Stimulated activated CD8-positive, alpha-beta memory T cell treated with anti-CD3 and anti-CD28 coated beads, Interleukin-7, amount 100 ng/mL, for 1 hour (primary cell): Measurements from ENCODE around the gene LDHD.

ENCODE experiments used
- DNase-seq, 2 donors: peaks; one replicate each; pipeline ENCODE4 v3.0.0-alpha.2; 2020; ENCODE audit warnings: low read depth in 2 of 2

Gene LDHD

GRCh38 chr16:75114946-75115825, 1.4 kb downstream of the LDHD start:
- DNase-seq, result no peak

GRCh38 chr16:75114179-75114945, 2.2 kb downstream of the LDHD start:
- DNase-seq, result no peak

GRCh38 chr16:75113541-75114121, 2.9 kb downstream of the LDHD start:
- no peak for DNase-seq

- DNase-seq, result no peak
Observed at GRCh38 chr16:75112734-75113491, 3.7 kb downstream of the LDHD start.

- DNase-seq, result no peak
Observed at GRCh38 chr16:75111961-75112733, 4.4 kb downstream of the LDHD start.

- DNase-seq, result no peak
Observed at GRCh38 chr16:75111514-75111940, 5.1 kb downstream of the LDHD start.

- DNase-seq, result peak; percentile 57 to 61
Observed at GRCh38 chr16:75110637-75111513, 5.7 kb downstream of the LDHD start.

GRCh38 chr16:75109732-75110243, 6.8 kb downstream of the LDHD start:
- no peak for DNase-seq

- DNase-seq, result peak; percentile 27 to 29
Observed at GRCh38 chr16:75108792-75109731, 7.5 kb downstream of the LDHD start.

- no peak for DNase-seq
Observed at GRCh38 chr16:75107505-75107904, 9.1 kb downstream of the LDHD start.

GRCh38 chr16:75106351-75107274, 10.0 kb downstream of the LDHD start:
- no peak for DNase-seq

GRCh38 chr16:75105306-75106061, 11.1 kb downstream of the LDHD start:
- DNase-seq, result no peak

GRCh38 chr16:75104836-75105235, 11.7 kb downstream of the LDHD start:
- DNase-seq, result no peak

GRCh38 chr16:75103994-75104393, 12.6 kb downstream of the LDHD start:
- DNase-seq, result no peak

- DNase-seq, result no peak
Observed at GRCh38 chr16:75102595-75102994, 14.0 kb downstream of the LDHD start.

GRCh38 chr16:75101635-75102034, 14.9 kb downstream of the LDHD start:
- DNase-seq, result no peak

- DNase-seq, result no peak
Observed at GRCh38 chr16:75100603-75100990, 16.0 kb downstream of the LDHD start.
